Heart left ventricle (tissue), 13 donors: ENCODE data around the gene ERRFI1.

ENCODE experiments used
- CTCF ChIP-seq, 12 donors: fragments of 200-600 bp; sonication (generic) in 4 of 12; IDR thresholded peaks; one replicate each; pipeline versions ENCODE4 v1.5.0 to v1.8.0; 2018 to 2022; ENCODE audit warnings: antibody characterized with exemption in 12 of 12, mild to moderate bottlenecking in 5 of 12
- POLR2A ChIP-seq, 2 donors: fragments of 450-650 bp; IDR thresholded peaks; one replicate each; pipeline ENCODE4 v1.6.1; 2017; ENCODE audit warnings: antibody characterized with exemption in 2 of 2, mild to moderate bottlenecking in 2 of 2, moderate library complexity in 2 of 2
- donor health status: ischemic (EF 13 %, LVEDD 7.1; RV severe dilation, severe dysfunction).
- donor health status: DM: no; HTN: yes; CAD: no.
- donor health status: DM: no; HTN: no; CAD: no.
- donor health status: ischemic (EF 25% LVEDD 6.9; RV normal size, moderate dysfunction).
- donor health status: ischemic (EF 25% LVEDD 5.7; RV mildly dilated, moderate dysfunction).
- donor health status: ischemic (EF 35%, LVEDD 5.7; RV mildly dilated, moderate dysfunction).
- donor health status: nonischemic (EF 11% LVEDD 7.7; RV severe dilation, severe dysfunction).
- donor health status: DM: yes; HTN: yes; CAD: no.
- donor health status: PGD.
- donor health status: ischemic (EF 29% LVEDD 5.4; RV normal size, mild dysfunction).
- donor health status: nonischemic (EF 23%, LVEDD 6.1; RV moderate dilation, normal function).

GRCh38 chr1:8063298-8064036, 37.4 kb upstream of the ERRFI1 start:
- no peak for TF ChIP-seq CTCF (IDR thresholded peaks at IDR 0.05)
- no peak for TF ChIP-seq POLR2A (IDR thresholded peaks at IDR 0.05)
